ENCODE measurements around the gene SLC25A27.

The SLC25A27 gene

GRCh38 chr6:46690911-46691451, 38.2 kb downstream of the SLC25A27 start:
- Histone ChIP-seq H3K79me2 (ENCODE audit: insufficient read depth, low read length) (no peaks in the 10 kb centered on the region), H3K27ac (ENCODE audit: low read depth, low read length) (no peak overlapping the region), H3K4me2 (ENCODE audit: low read depth, low read length, poor library complexity, severe bottlenecking) (no peak overlapping the region), H4K20me1 (ENCODE audit: low read depth, low read length) (no peaks in the 10 kb centered on the region), H3K36me3 (ENCODE audit: low read length) (no peaks in the 10 kb centered on the region; the same call in 1 of the 2 replicates), H3K4me3 (ENCODE audit: insufficient read depth, low read length, poor library complexity, severe bottlenecking) (no peak overlapping the region), H3K9me2 (replicated peaks; ENCODE audit: insufficient read depth, low read length) (no peaks in the 10 kb centered on the region), H3K9me3 (ENCODE audit: insufficient read depth, low read length) (no peaks in the 10 kb centered on the region), H2AFZ (ENCODE audit: low read depth, low read length, severe bottlenecking) (no peak overlapping the region), H3F3A (ENCODE audit: insufficient read depth) (no peaks in the 10 kb centered on the region), H3K27me3 (ENCODE audit: low read length) (no peaks in the 10 kb centered on the region), H3K9ac (ENCODE audit: low read length) (no peak overlapping the region)
- TF ChIP-seq CTCF (IDR thresholded peaks at IDR 0.05; ENCODE audit: insufficient read depth, low read length, poor library complexity, severe bottlenecking) (no peak), EZH2phosphoT487 (conservative IDR thresholded peaks at IDR 0.05; ENCODE audit: low read length) (no peak)

- Histone ChIP-seq H3K4me3 (ENCODE audit: insufficient read depth, low read length, poor library complexity, severe bottlenecking) (no peak overlapping the region), H3K4me2 (ENCODE audit: low read depth, low read length, poor library complexity, severe bottlenecking) (no peak overlapping the region), H3K9ac (ENCODE audit: low read length) (no peak overlapping the region), H3K9me2 (replicated peaks; ENCODE audit: insufficient read depth, low read length) (no peaks in the 10 kb centered on the region), H4K20me1 (ENCODE audit: low read depth, low read length) (no peaks in the 10 kb centered on the region), H3K36me3 (ENCODE audit: low read length) (peaks cover 52% of the 10 kb centered on the region), H3F3A (ENCODE audit: insufficient read depth) (peaks cover 1% of the 10 kb centered on the region; the same call in 1 of the 2 replicates), H3K27ac (ENCODE audit: low read depth, low read length) (no peak overlapping the region), H2AFZ (ENCODE audit: low read depth, low read length, severe bottlenecking) (no peak overlapping the region), H3K27me3 (ENCODE audit: low read length) (no peaks in the 10 kb centered on the region), H3K9me3 (ENCODE audit: insufficient read depth, low read length) (no peaks in the 10 kb centered on the region), H3K79me2 (ENCODE audit: insufficient read depth, low read length) (no peaks in the 10 kb centered on the region)
- TF ChIP-seq CTCF (IDR thresholded peaks at IDR 0.05; ENCODE audit: insufficient read depth, low read length, poor library complexity, severe bottlenecking) (no peak), EZH2phosphoT487 (conservative IDR thresholded peaks at IDR 0.05; ENCODE audit: low read length) (no peak)
Measured at GRCh38 chr6:46699970-46700369, 47.2 kb downstream of the SLC25A27 start.

GRCh38 chr6:46704562-46704961, 51.8 kb downstream of the SLC25A27 start:
- Histone ChIP-seq H3F3A (ENCODE audit: insufficient read depth) (peaks cover 2% of the 10 kb centered on the region; the same call in 1 of the 2 replicates), H3K36me3 (ENCODE audit: low read length) (peaks cover 41% of the 10 kb centered on the region), H3K4me3 (ENCODE audit: insufficient read depth, low read length, poor library complexity, severe bottlenecking) (no peak overlapping the region), H2AFZ (ENCODE audit: low read depth, low read length, severe bottlenecking) (no peak overlapping the region), H3K9ac (ENCODE audit: low read length) (no peak overlapping the region), H4K20me1 (ENCODE audit: low read depth, low read length) (no peaks in the 10 kb centered on the region), H3K27me3 (ENCODE audit: low read length) (no peaks in the 10 kb centered on the region), H3K79me2 (ENCODE audit: insufficient read depth, low read length) (no peaks in the 10 kb centered on the region), H3K9me3 (ENCODE audit: insufficient read depth, low read length) (no peaks in the 10 kb centered on the region), H3K9me2 (replicated peaks; ENCODE audit: insufficient read depth, low read length) (no peaks in the 10 kb centered on the region), H3K4me2 (ENCODE audit: low read depth, low read length, poor library complexity, severe bottlenecking) (no peak overlapping the region), H3K27ac (ENCODE audit: low read depth, low read length) (no peak overlapping the region)
- TF ChIP-seq CTCF (IDR thresholded peaks at IDR 0.05; ENCODE audit: insufficient read depth, low read length, poor library complexity, severe bottlenecking) (peak; percentile 45), EZH2phosphoT487 (conservative IDR thresholded peaks at IDR 0.05; ENCODE audit: low read length) (no peak)

Data from SU-DHL-6 (cell line).